Glutamatergic neuron (in vitro differentiated cells): ENCODE results near the gene KCNJ1. TPM values are rescaled to one million over a fixed set of nuclear protein-coding genes. Genes with fewer than 3 reads are reported as not detected.

Experiments
- DNase-seq: peaks from one replicate; pipeline ENCODE4 v3.0.0; 2022
- H3K27ac Mint-ChIP-seq: one replicate; pipeline ENCODE4 v1.8.0; 2020; ENCODE audit warnings: mild to moderate bottlenecking, mixed read lengths, inconsistent platforms; ENCODE audit not compliant: unreplicated experiment
- H3K27me3 Mint-ChIP-seq: one replicate; pipeline ENCODE4 v1.8.0; 2020; ENCODE audit warnings: mild to moderate bottlenecking, moderate library complexity, mixed read lengths, inconsistent platforms; ENCODE audit not compliant: unreplicated experiment
- H3K36me3 Mint-ChIP-seq: one replicate; pipeline ENCODE4 v1.8.0; 2020; ENCODE audit warnings: mild to moderate bottlenecking, mixed read lengths, inconsistent platforms; ENCODE audit not compliant: unreplicated experiment
- H3K4me1 Mint-ChIP-seq: one replicate; pipeline ENCODE4 v1.8.0; 2020; ENCODE audit warnings: mild to moderate bottlenecking, low read depth, mixed read lengths, inconsistent platforms; ENCODE audit not compliant: unreplicated experiment
- H3K4me3 Mint-ChIP-seq: one replicate; pipeline ENCODE4 v1.8.0; 2020; ENCODE audit warnings: mild to moderate bottlenecking, mixed read lengths, inconsistent platforms; ENCODE audit not compliant: unreplicated experiment
- H3K9me3 Mint-ChIP-seq: one replicate; pipeline ENCODE4 v1.8.0; 2020; ENCODE audit warnings: mild to moderate bottlenecking, moderate library complexity, mixed read lengths, inconsistent platforms; ENCODE audit not compliant: unreplicated experiment
- total RNA-seq: library from RNA; stranded (reverse); fragmentation: NEBNext Ultra II Directional; extraction: Animal tissue kit (Norgen Biotek cat#: 25700); gene quantifications from one replicate; pipeline ENCODE4 v1.2.1, GENCODE V29; 2021; ENCODE audit not compliant: unreplicated experiment
- TF ChIP-seq, protein P1 (sequence below): fragments of 200-600 bp; sonication (generic); IDR thresholded peaks from one replicate; pipeline ENCODE4 v1.5.0; 2021; ENCODE audit not compliant: partially characterized antibody, unreplicated experiment

The KCNJ1 gene
- total RNA-seq, 1 donor from 2014 or later: not detected

DNA sequence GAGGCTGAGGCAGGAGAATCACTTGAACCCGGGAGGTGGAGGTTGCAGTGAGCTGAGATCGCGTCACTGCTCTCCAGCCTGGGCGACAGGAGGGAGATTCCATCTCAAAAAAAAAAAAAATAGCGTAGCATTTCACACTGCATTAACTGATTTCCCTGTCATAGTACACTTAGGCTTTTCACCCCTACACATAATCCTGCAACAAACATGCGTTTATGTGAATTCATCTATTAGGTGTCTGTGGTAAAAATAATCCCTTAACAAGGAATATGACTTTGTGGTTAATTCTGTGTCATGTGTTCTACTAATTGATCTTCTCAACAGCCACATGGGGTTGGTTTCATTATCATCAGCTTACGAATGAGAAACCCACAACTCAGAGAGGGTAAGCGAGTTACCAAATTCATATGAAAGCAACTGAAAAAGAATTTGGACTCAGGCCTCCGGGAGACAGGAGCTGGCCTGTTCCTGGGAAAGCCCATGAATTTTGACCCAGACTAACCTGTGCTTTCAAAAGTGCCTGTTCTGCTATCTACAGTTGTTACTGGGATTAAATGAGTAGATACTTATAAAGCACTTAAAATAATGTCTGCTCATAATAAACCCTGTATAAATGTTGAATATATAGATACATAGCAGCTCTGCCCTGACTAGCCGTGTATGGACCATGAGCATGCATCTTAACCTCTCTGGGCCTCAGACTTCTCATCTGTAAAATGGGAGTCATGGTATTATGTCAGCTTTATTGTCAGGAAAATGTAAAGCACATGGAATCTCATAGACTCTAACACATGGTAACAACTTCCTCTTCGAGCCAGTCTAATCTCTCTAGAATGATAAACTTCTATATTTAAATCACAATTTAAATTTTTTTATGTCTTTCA is 36.6 kb downstream of the KCNJ1 start:
- no peak for DNase-seq
- no peak overlapping the region for H3K4me3 Mint-ChIP-seq
- peaks cover 3% of the 10 kb centered on the region for H3K27me3 Mint-ChIP-seq
- peaks cover 4% of the 10 kb centered on the region for H3K36me3 Mint-ChIP-seq
- peaks cover 10% of the 10 kb centered on the region for H3K9me3 Mint-ChIP-seq
- no peak overlapping the region for H3K27ac Mint-ChIP-seq
- no peaks in the 10 kb centered on the region for H3K4me1 Mint-ChIP-seq
- TF ChIP-seq, protein P1, sequence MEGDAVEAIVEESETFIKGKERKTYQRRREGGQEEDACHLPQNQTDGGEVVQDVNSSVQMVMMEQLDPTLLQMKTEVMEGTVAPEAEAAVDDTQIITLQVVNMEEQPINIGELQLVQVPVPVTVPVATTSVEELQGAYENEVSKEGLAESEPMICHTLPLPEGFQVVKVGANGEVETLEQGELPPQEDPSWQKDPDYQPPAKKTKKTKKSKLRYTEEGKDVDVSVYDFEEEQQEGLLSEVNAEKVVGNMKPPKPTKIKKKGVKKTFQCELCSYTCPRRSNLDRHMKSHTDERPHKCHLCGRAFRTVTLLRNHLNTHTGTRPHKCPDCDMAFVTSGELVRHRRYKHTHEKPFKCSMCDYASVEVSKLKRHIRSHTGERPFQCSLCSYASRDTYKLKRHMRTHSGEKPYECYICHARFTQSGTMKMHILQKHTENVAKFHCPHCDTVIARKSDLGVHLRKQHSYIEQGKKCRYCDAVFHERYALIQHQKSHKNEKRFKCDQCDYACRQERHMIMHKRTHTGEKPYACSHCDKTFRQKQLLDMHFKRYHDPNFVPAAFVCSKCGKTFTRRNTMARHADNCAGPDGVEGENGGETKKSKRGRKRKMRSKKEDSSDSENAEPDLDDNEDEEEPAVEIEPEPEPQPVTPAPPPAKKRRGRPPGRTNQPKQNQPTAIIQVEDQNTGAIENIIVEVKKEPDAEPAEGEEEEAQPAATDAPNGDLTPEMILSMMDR: no peak

DNA sequence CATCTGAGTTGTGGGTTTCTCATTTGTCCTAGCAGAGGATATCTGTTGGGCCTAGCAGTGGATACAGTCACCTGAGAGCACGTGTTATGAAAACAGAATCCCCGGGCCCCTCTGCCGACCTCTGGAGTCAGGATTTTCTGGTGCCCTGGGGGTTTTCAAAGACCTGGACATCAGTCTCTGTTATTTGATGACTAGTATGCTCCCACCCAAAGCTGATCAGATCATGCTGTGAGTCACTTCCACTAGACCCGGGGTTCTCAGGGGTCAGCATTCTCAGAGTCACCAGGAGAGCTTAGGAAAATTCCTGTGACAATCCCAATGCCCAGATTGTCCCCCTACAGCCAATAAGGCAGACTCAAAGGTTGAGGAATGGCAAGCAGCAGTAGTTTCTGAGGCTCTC is 38.7 kb downstream of the KCNJ1 start:
- Mint-ChIP-seq H3K27ac (no peak overlapping the region), H3K4me3 (no peak overlapping the region), H3K36me3 (peaks cover 4% of the 10 kb centered on the region), H3K9me3 (peaks cover 10% of the 10 kb centered on the region), H3K4me1 (no peaks in the 10 kb centered on the region), H3K27me3 (peaks cover 7% of the 10 kb centered on the region)
- TF ChIP-seq, protein P1: no peak
- DNase-seq: no peak

DNA sequence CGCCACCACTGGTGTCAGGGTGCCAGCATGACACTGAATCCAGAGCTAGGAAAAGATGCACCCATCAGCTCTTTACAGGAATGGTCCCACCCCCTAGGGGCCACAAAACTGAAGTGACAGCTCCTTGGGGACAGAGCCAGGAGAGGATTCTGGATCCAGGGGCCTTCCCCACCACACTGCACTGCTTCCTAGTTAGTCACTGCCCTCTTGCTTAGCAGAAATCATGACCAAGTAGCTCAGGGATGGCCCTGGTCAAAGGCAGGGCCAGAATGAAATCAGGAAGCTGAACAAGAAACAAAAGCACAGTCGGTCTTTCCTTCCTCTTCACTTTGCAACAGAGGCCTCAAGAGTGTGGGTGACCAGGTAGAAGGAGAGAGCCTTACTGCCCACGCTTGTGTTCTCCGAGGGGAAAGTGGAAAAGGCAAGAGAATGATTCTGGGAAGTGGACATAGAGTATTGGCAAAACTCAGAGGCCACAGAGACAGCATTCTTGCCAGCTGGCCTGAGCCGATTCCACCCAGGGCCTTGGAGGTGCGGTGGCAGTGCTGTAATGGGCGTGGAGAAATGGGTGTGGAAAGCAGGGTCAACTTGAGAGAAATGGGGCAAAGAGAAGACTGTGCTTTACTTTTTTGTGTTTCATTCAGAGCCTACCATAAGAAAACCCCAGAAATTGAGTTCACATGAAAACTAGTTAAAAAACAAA is 39.8 kb downstream of the KCNJ1 start:
- DNase-seq: no peak
- Mint-ChIP-seq H3K27me3 (peaks cover 6% of the 10 kb centered on the region), H3K4me1 (no peaks in the 10 kb centered on the region), H3K4me3 (no peak overlapping the region), H3K9me3 (peaks cover 8% of the 10 kb centered on the region), H3K36me3 (peaks cover 4% of the 10 kb centered on the region), H3K27ac (no peak overlapping the region)
- TF ChIP-seq, protein P1: no peak

DNA sequence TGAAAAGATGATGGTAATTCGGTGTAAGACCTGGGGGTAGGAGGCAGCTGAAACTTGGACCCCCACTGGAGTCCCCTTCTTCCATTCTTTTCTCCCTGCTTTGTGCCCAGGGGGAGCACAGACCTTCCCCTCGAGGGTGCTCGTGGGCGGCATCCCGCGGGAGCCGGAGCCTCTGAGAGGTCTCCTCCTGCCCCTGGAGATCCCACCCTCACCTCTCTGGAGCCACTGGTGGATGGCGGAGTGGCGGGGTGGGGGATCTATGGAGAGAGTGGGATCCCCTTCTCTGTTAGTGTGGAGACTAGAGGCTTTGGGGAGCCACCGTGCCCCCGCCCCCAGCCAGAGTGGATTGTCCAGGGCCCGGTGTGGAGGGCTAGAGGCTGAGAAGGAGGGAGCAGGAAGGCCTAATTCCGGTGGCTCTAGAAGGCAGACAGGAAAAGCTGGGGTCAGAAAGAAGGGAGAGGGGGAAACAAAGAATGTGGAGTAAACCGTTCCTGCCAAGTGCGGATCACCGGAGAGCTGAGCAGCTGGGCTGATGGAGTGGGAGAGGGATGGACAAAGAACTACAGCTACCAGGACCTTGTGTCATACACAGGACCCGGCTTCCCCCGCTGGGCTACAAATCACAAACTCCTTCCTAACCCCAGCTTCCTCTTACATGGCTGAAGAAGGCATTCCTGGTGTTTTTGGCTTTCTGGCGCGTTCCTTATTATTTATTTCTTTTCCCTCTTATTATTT is 41.9 kb downstream of the KCNJ1 start:
- H3K27ac Mint-ChIP-seq: no peak overlapping the region
- H3K9me3 Mint-ChIP-seq: peaks cover 8% of the 10 kb centered on the region
- H3K4me1 Mint-ChIP-seq: peaks cover 6% of the 10 kb centered on the region
- TF ChIP-seq, protein P1: no peak
- H3K4me3 Mint-ChIP-seq: no peak overlapping the region
- peaks cover 6% of the 10 kb centered on the region for H3K27me3 Mint-ChIP-seq
- peaks cover 4% of the 10 kb centered on the region for H3K36me3 Mint-ChIP-seq
- DNase-seq: no peak
